ENCODE data around the gene GNLY. TPM values are rescaled to one million over a fixed set of nuclear protein-coding genes. Genes with fewer than 3 reads are reported as not detected.

The GNLY gene
- total RNA-seq, 1 donor from 2014 or later, result not detected

DNA sequence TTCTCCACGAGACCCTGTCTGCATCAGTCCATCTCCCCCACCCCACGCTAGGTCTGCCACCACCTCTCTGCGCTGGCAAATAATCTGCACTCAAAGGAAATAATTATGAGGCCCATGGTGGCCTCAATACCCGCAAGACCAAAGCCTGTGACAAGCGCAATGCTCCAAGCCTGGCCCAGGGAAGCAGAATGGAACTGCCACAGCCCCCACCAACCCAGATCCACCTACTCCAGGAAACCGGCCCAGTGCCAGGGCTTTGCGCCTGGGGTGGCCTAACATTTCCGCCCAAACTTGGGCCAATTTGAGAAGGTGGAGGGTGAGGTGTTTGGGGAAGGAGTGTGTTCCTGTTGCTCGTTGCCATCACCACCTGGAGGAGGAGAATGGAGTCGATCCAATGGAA, 33.6 kb downstream of the GNLY start:
- H4K20me1 ChIP-seq (ENCODE audit: insufficient read depth, low read length), result no peaks in the 10 kb centered on the region
- H2AFZ ChIP-seq (ENCODE audit: low read depth, low read length), result no peak overlapping the region
- no peak overlapping the region for H3K4me3 ChIP-seq (ENCODE audit: insufficient read depth, low read depth, low read length)
- no peaks in the 10 kb centered on the region for H3K9me3 Mint-ChIP-seq (ENCODE audit: unreplicated experiment)
- H3K36me3 ChIP-seq (ENCODE audit: insufficient read depth, low read length), result no peaks in the 10 kb centered on the region
- no peaks in the 10 kb centered on the region for H3K4me1 ChIP-seq (ENCODE audit: insufficient read depth, low read length)
- H3K27me3 ChIP-seq (ENCODE audit: insufficient read depth, low read length), result peaks cover 13% of the 10 kb centered on the region
- no peak overlapping the region for H3K4me2 ChIP-seq (ENCODE audit: low read length)
- H3K9ac ChIP-seq (ENCODE audit: low read length), result no peak overlapping the region
- no peaks in the 10 kb centered on the region for H3K79me2 ChIP-seq (ENCODE audit: insufficient read depth, low read length)
- TF ChIP-seq EZH2 (IDR thresholded peaks at IDR 0.05; ENCODE audit: insufficient read depth, low read length), result no peak
- TF ChIP-seq, protein P1, sequence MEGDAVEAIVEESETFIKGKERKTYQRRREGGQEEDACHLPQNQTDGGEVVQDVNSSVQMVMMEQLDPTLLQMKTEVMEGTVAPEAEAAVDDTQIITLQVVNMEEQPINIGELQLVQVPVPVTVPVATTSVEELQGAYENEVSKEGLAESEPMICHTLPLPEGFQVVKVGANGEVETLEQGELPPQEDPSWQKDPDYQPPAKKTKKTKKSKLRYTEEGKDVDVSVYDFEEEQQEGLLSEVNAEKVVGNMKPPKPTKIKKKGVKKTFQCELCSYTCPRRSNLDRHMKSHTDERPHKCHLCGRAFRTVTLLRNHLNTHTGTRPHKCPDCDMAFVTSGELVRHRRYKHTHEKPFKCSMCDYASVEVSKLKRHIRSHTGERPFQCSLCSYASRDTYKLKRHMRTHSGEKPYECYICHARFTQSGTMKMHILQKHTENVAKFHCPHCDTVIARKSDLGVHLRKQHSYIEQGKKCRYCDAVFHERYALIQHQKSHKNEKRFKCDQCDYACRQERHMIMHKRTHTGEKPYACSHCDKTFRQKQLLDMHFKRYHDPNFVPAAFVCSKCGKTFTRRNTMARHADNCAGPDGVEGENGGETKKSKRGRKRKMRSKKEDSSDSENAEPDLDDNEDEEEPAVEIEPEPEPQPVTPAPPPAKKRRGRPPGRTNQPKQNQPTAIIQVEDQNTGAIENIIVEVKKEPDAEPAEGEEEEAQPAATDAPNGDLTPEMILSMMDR (IDR thresholded peaks at IDR 0.05; ENCODE audit: insufficient read depth, low read depth, low read length), result no peak
- DNase-seq (ENCODE audit: low read depth), result no peak
- H3K4me1 Mint-ChIP-seq (ENCODE audit: low read depth, unreplicated experiment), result peaks cover 6% of the 10 kb centered on the region
- no peak overlapping the region for H3K27ac ChIP-seq (ENCODE audit: low read depth, low read length)
- no peaks in the 10 kb centered on the region for H3K9me3 ChIP-seq (ENCODE audit: insufficient read depth, low read depth, low read length)
- FAIRE-seq, result no peak
- H3K27me3 Mint-ChIP-seq (ENCODE audit: low read depth, unreplicated experiment), result peaks cover 59% of the 10 kb centered on the region
- no peak overlapping the region for H3K27ac Mint-ChIP-seq (ENCODE audit: unreplicated experiment)
- H3K36me3 Mint-ChIP-seq (ENCODE audit: low read depth, unreplicated experiment), result no peaks in the 10 kb centered on the region
- no peak overlapping the region for H3K4me3 Mint-ChIP-seq (ENCODE audit: unreplicated experiment)

DNA sequence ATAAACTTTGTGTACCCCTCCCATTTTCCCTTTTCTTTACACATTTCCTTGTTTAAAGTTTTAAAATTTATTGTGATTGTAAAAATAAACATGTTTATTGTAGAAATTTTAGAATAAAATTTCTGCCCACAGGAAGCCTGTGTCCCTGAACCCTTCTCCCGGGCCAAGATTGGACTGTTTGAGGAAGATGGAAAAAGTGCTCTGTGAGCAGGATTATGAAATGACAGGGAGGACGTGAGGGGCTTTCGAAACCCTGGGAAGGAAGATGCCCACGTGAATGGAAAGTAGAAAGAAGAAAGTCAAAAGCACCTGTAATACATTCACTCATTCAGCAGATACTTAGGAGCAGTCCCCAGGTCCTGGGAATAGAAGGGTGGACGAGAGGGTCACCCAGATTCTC, 34.2 kb downstream of the GNLY start:
- Histone ChIP-seq H3K9ac (ENCODE audit: low read length) (no peak overlapping the region), H3K4me1 (ENCODE audit: insufficient read depth, low read length) (no peaks in the 10 kb centered on the region), H3K9me3 (ENCODE audit: insufficient read depth, low read depth, low read length) (no peaks in the 10 kb centered on the region), H4K20me1 (ENCODE audit: insufficient read depth, low read length) (no peaks in the 10 kb centered on the region), H3K79me2 (ENCODE audit: insufficient read depth, low read length) (no peaks in the 10 kb centered on the region), H3K27me3 (ENCODE audit: insufficient read depth, low read length) (peaks cover 13% of the 10 kb centered on the region), H3K4me2 (ENCODE audit: low read length) (no peak overlapping the region), H3K4me3 (ENCODE audit: insufficient read depth, low read depth, low read length) (no peak overlapping the region), H3K36me3 (ENCODE audit: insufficient read depth, low read length) (no peaks in the 10 kb centered on the region), H2AFZ (ENCODE audit: low read depth, low read length) (no peak overlapping the region), H3K27ac (ENCODE audit: low read depth, low read length) (no peak overlapping the region)
- no peak for FAIRE-seq
- Mint-ChIP-seq H3K27ac (ENCODE audit: unreplicated experiment) (no peak overlapping the region), H3K36me3 (ENCODE audit: low read depth, unreplicated experiment) (no peaks in the 10 kb centered on the region), H3K4me3 (ENCODE audit: unreplicated experiment) (no peak overlapping the region), H3K4me1 (ENCODE audit: low read depth, unreplicated experiment) (peaks cover 6% of the 10 kb centered on the region), H3K9me3 (ENCODE audit: unreplicated experiment) (no peaks in the 10 kb centered on the region), H3K27me3 (ENCODE audit: low read depth, unreplicated experiment) (peaks cover 57% of the 10 kb centered on the region)
- no peak for DNase-seq (ENCODE audit: low read depth)
- TF ChIP-seq EZH2 (IDR thresholded peaks at IDR 0.05; ENCODE audit: insufficient read depth, low read length), result no peak
- TF ChIP-seq, protein P1 (IDR thresholded peaks at IDR 0.05; ENCODE audit: insufficient read depth, low read depth, low read length), result no peak

DNA sequence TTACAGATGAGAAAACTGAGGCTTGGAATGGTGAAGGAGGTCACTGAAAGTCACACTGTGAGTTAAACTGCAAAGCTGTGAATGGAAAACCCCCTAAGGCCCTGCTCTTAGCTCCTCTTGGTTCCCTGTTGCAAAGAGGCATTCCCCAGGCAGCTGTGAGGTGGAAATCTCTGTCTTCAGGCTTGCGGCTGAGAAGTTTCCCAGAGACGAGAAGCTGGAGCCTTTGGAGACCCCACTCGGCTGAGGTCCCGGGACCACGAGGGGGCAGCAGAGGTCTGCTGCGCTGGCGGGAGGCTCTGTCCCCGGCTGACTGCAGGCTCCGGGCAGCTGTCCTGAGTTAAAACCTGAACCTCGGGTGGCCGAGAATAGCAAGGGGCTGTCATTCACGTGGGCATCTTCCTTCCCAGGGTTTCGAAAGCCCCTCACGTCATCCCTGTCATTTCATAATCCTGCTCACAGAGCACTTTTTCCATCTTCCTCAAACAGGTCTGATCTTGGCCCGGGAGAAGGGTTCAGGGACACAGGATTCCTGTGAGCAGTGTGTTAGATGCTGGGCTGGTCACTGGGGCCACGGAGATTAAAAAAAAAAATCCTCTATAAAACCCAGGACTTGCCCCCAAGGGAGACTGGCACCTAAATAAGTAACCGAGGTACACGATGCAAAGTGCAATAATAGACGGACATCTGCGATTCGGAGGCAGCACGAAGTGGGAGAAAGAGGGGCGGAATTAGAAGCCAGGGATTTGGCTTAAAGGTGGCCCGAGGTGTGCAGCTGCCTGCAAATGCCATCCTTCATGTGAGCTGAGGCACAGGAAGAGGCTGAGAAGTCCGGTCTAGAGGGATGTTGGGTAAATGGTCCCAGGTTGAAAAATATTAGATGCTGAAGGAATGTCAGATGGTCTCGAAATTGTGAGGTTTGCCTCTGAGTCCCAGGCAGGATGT, 35.0 kb downstream of the GNLY start:
- no peaks in the 10 kb centered on the region for H3K9me3 ChIP-seq (ENCODE audit: insufficient read depth, low read depth, low read length)
- no peak for DNase-seq (ENCODE audit: low read depth)
- peaks cover 13% of the 10 kb centered on the region for H3K27me3 ChIP-seq (ENCODE audit: insufficient read depth, low read length)
- Mint-ChIP-seq H3K36me3 (ENCODE audit: low read depth, unreplicated experiment) (no peaks in the 10 kb centered on the region), H3K27ac (ENCODE audit: unreplicated experiment) (no peak overlapping the region), H3K27me3 (ENCODE audit: low read depth, unreplicated experiment) (peaks cover 54% of the 10 kb centered on the region), H3K4me3 (ENCODE audit: unreplicated experiment) (no peak overlapping the region), H3K9me3 (ENCODE audit: unreplicated experiment) (no peaks in the 10 kb centered on the region), H3K4me1 (ENCODE audit: low read depth, unreplicated experiment) (peaks cover 4% of the 10 kb centered on the region)
- no peak overlapping the region for H2AFZ ChIP-seq (ENCODE audit: low read depth, low read length)
- TF ChIP-seq, protein P1 (IDR thresholded peaks at IDR 0.05; ENCODE audit: insufficient read depth, low read depth, low read length), result peak; percentile 87
- TF ChIP-seq EZH2 (IDR thresholded peaks at IDR 0.05; ENCODE audit: insufficient read depth, low read length), result no peak
- H3K4me2 ChIP-seq (ENCODE audit: low read length), result no peak overlapping the region
- no peaks in the 10 kb centered on the region for H3K36me3 ChIP-seq (ENCODE audit: insufficient read depth, low read length)
- no peaks in the 10 kb centered on the region for H3K4me1 ChIP-seq (ENCODE audit: insufficient read depth, low read length)
- peak; percentile 70 for FAIRE-seq
- no peak overlapping the region for H3K4me3 ChIP-seq (ENCODE audit: insufficient read depth, low read depth, low read length)
- H4K20me1 ChIP-seq (ENCODE audit: insufficient read depth, low read length), result no peaks in the 10 kb centered on the region
- H3K27ac ChIP-seq (ENCODE audit: low read depth, low read length), result no peak overlapping the region
- H3K9ac ChIP-seq (ENCODE audit: low read length), result no peak overlapping the region
- H3K79me2 ChIP-seq (ENCODE audit: insufficient read depth, low read length), result no peaks in the 10 kb centered on the region

Measured in astrocyte (in vitro differentiated cells and primary cell).